HG02678 (cell line): ENCODE data around the gene NPY.
"Not testable (repeated sequence)": the region's sequence is repeated elsewhere in the genome, so short reads cannot be mapped to it uniquely, and the experiment has no call there.

ENCODE experiments used
- ATAC-seq: cut with Tn5 transposase; IDR thresholded peaks from one replicate; pipeline ENCODE4 v1.9.1; 2021; ENCODE audit warnings: mild to moderate bottlenecking, moderate library complexity; ENCODE audit not compliant: unreplicated experiment

The NPY gene

DNA sequence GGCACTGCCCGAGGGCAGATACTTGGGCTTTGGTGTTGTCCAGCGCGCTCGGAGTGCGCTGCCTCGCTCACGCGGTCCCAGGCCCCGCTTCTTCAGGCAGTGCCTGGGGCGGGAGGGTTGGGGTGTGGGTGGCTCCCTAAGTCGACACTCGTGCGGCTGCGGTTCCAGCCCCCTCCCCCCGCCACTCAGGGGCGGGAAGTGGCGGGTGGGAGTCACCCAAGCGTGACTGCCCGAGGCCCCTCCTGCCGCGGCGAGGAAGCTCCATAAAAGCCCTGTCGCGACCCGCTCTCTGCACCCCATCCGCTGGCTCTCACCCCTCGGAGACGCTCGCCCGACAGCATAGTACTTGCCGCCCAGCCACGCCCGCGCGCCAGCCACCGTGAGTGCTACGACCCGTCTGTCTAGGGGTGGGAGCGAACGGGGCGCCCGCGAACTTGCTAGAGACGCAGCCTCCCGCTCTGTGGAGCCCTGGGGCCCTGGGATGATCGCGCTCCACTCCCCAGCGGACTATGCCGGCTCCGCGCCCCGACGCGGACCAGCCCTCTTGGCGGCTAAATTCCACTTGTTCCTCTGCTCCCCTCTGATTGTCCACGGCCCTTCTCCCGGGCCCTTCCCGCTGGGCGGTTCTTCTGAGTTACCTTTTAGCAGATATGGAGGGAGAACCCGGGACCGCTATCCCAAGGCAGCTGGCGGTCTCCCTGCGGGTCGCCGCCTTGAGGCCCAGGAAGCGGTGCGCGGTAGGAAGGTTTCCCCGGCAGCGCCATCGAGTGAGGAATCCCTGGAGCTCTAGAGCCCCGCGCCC lies at the start of gene NPY:
TSS of gene NPY (plus strand) at position 294 of the 802 bp plus-strand sequence. CDS start 1,051 bp downstream, outside the sequence.
- ATAC-seq, result no peak

DNA sequence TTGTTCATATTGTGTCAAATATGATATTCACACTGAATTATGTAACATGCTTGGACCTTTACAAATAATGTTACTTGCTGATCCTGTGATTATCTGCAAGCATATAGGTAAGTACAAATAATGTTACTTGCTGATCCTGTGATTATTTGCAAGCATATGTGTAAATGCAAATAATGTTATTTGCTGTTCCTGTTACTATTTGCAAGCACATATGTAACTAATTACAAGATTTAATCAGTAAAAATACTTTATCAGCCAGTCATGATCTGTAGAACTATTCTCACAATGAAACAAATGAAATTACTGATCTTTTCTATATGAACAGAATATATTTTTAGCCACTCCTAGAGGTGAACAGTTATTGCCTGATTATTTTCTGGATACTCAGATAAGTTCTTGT lies 44.7 kb upstream of the NPY start:
- no peak for ATAC-seq

DNA sequence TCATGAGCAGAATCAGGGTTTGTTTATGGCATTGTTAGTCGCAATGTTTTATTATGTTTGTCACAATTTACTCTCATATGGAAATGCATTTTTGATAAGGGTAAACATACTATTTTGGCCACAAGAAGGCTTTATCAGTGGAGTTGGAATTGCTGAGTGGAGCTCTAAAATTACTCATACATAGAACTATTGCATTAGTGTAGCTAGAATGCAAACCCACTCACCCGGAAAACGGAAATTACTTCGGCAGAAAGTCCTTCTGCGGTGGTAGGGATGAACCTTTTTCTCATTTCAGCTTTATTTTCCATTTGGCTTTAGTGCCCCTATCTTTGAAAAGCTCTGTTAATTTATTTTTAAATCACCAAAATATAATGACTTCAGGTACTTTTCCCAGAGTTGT lies 42.8 kb upstream of the NPY start:
- ATAC-seq, result no peak

DNA sequence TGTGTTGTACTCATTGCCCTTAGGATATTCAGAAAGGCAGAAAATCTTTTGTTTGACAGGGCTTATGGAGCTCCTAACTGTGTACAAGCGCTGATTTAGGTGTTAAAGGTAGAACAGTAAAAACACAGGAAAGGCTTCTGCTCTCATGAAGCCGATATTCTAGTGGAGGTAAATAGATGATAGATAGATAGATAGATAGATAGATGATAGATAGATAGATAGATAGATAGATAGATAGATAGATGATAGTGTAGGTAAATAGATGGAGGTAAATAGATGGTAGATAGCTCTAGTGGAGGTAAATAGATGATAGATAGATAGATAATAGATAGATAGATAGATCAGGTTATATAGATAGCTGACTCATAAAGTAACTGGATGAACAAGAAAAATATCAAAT lies 39.4 kb upstream of the NPY start:
- ATAC-seq, result no peak

DNA sequence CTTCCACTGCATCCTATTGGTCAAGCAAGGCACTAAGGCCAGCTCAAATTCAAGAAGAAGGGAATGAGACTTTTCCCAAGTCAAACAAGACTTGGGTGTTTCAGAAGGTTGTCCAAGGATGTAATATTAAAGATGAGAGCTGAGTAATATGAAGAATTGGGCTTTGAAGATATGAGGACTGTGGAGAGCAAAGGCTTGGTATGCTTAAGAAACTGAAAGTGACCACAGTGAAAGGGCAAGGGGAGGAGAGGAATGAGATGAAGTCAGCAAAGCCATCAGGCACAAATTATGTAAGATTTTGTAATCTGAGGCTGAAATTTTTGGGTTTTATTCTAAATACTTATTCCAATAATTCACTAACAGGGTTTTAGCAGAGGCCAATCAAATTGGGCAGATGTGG lies 38.6 kb upstream of the NPY start:
- ATAC-seq, result peak; percentile 86

DNA sequence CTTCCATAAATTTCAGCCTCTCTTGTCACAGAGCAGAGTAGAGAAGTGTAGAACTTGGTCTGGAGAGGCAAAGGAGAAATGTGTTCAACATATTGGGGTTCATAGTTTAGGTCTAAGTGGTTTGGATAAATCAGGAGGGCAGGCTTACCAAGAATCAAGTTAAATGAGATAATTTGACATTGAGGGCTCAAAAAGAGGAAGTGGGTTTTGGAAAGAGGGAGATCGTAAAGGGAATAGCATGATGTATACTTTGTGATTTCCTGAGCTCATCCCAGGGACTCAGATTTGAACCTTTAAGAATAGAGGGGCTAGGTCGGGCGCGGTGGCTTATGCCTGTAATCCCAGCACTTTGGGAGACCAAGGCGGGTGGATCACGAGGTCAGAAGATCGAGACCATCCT lies 34.7 kb upstream of the NPY start:
- no peak for ATAC-seq

DNA sequence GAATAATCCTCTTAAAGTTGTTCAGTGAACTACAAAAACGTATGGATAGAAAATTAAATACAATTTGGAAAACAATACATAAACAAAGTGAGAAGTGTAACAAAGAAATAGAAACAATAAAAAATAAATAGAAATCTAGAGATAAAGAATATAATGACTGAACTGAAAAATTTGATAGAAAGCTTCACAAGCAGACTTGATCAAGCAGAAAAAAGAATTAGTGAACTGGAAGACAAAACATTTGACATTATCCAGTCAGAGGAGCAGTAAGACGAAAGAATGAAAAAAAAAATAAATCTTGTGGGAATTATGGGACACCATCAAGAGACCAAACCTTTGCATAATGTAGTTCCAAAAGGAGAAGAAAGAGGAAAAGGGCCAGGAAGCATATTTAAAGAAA lies 32.4 kb upstream of the NPY start:
- ATAC-seq, result no peak

DNA sequence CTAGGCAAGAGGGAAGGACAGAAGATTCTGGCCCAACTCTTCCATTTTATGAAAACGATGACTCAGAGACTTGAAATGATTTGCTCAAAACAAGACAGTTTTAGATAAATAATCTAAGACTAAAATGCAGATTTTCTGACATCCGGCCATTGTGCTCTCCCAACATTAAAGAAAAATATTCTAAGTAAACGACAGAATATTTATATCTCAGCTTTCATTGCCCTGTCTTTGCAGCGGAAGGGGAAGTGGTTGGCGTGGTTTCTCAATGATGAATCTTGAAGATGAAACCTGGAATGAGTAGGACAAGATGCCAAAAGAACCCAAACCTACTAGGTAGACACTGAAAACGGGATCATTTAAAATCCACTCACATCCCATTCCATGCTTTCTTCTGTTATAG lies 28.9 kb upstream of the NPY start:
- ATAC-seq, result no peak

DNA sequence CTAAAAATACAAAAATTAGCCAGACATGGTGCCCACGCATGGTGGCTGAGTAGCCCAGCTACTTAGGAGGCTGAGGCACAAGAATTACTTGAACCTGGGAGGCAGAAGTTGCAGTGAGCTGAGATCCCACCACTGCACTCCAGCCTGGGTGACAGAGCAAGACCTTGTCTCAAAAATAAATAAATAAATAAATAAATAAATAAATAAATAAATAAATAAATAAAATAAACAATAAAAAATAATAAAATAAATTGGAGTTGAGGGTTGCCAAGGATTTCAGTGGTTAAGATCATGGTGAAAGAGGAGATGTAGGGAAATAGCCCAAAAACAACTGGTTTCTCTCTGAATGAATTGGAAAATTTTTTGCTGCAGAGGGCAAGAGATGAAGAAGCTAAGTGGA lies 25.7 kb upstream of the NPY start:
- ATAC-seq, result not testable (repeated sequence)

DNA sequence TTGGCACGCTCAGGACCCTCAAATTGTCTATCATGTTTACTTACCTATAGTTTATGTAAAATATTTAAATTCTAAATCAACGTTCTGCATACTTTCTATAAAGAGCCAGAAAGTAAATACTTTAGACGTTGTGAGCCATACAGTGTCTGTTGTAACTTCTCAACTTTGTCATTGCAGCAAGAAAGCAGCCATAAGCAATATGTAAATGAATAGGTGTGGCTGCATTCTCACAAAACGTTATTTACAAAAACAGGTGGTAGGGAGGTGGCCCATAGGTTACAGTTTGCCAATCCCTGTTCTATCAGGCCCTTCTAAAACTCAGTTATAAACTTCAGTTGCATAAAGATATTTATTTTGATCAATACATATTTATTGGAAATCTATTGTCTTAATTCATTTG lies 12.1 kb upstream of the NPY start:
- no peak for ATAC-seq

DNA sequence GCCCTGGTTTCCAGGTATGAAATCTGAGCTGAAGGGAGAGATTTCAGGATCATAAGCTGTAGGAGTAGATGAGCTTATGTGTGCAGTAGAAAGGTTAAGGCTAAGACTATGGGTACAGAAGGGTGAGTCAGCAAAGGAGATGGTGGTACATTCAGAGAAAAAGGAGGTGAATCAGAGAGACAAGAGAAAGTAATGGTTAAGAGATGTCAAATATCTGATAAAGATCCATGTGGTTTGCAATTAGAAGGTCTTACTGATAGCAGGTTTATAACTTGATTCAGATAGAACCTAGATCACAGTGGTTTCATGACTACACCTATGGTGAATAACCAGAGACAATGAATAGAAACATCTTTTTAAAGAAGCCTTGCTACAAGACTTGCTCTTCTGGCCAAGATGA lies 4.5 kb upstream of the NPY start:
- no peak for ATAC-seq

DNA sequence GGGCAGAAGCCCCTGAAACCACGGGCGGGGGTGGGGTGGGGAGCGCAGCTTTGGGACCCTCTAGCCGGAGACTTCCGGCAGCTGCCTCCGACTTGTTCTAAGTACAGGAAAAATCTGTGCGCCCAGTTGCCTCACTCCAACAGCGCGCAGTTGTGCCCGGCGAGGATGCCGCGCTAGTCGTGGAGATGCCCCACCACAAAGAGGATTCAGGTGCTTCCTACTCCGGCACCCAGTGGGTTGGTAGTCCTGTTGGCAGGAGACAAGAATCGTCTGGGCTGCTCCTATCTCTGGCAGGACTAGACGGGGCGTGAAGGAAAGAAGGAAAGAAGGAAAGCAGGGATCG lies 465 bp upstream of the NPY start:
- no peak for ATAC-seq

DNA sequence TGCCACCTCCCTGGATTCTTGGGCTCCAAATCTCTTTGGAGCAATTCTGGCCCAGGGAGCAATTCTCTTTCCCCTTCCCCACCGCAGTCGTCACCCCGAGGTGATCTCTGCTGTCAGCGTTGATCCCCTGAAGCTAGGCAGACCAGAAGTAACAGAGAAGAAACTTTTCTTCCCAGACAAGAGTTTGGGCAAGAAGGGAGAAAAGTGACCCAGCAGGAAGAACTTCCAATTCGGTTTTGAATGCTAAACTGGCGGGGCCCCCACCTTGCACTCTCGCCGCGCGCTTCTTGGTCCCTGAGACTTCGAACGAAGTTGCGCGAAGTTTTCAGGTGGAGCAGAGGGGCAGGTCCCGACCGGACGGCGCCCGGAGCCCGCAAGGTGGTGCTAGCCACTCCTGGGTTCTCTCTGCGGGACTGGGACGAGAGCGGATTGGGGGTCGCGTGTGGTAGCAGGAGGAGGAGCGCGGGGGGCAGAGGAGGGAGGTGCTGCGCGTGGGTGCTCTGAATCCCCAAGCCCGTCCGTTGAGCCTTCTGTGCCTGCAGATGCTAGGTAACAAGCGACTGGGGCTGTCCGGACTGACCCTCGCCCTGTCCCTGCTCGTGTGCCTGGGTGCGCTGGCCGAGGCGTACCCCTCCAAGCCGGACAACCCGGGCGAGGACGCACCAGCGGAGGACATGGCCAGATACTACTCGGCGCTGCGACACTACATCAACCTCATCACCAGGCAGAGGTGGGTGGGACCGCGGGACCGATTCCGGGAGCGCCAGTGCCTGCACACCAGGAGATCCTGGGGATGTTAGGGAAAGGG lies 913 bp downstream of the NPY start:
- no peak for ATAC-seq

DNA sequence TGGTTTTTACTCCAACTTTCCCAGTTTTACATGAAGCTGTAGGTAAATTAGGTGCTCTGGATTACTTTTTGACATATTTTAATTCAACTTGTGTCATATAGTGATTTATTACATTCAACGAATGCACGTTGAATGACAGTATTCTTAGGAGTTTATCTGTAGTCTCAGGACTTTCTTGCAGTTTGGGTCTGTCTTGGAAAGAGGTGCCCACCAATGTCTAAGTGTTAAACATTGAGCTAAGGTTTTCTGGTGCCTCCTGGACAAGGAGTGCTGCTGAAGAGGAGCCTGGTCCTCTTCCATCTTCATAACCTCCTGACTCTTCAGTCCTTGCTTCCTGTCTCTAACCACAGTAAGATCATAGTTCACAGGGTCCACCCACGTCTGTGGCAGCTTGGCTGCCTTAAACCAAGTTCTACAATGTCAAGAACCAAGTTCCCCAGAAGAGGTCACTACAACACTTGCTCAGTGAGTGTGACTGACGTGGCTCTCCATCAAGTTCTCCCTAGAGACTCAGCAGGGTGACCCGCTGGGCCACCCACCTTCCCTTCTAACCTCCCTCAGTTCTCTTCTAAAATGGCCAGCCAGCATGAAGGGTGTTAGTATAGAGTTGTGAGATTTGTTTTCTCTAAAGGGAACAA lies 6.1 kb downstream of the NPY start:
- ATAC-seq, result peak; percentile 100

DNA sequence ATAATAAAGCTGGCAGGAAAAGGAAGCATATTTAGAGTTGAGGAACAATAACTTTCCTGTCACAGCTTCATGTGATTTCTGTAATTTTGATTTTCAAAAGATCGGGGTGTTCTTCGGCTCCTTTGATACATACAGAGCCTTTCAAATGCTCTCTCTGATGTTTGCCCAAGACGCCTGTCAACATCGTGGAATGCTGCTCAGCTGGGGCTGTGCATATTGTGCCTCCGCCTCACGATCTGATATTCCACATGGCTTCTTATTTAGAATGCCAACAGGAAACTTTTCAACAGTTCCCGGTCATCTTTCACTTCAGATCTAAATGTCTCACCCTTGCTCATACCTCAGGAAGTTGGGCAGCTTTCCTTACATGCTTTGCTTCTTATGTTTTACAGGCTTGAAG lies 7.3 kb downstream of the NPY start:
- no peak for ATAC-seq

DNA sequence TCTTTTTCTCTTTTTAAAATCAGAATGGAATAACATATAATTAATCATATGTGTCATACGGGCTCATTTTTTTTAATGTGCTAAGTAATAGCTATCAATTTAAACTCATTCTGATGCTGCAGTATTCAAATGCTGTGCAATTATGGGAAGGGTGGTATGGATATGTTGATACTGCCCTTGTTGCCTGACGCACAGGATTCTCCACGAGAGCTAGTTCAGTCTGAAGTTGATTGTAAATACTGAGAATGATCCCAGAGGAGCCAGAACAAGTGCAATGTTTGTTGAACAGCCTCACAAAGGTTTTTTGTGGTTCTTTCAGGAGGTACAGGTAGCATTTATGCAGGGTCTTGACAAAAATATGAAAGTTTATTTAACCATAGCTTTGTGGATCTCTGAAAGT lies 13.4 kb downstream of the NPY start:
- no peak for ATAC-seq

DNA sequence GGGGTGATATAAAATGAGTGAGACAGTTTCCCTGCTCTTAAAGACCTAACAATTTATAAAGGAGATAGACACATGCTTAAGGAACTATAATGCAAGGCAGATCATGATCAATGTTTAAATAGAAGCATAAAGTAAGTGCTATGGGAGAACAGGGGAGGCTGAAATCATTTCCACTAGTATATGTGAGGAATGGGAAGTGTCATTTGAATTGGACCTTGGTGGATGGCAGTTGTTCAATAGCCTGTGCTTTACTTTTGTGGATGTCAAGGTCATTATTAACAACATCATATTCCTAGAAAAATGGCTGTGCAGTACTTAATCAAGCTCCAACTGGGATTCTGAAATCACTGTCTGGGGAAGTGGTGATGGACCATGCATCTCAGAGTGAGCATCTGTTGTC lies 14.7 kb downstream of the NPY start:
- no peak for ATAC-seq

DNA sequence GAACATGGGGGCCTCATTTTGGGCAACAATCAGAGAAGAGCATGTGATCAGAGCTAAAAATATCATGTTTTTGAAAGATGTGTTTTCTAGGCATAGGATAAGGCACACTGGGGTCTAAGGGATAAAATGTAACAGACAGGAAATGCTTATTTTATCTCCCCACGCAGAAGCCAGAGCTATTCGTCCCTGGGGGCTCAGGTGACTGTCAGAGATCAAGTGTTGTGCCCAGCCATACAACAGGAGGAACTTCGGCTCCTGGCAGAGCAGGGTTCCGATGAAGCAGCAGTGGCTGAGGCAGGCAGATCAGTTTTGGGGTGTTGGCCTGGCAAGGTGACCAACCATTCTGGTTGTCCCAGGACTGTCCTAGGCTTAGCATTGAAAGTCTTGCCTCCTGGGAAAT lies 15.2 kb downstream of the NPY start:
- no peak for ATAC-seq

DNA sequence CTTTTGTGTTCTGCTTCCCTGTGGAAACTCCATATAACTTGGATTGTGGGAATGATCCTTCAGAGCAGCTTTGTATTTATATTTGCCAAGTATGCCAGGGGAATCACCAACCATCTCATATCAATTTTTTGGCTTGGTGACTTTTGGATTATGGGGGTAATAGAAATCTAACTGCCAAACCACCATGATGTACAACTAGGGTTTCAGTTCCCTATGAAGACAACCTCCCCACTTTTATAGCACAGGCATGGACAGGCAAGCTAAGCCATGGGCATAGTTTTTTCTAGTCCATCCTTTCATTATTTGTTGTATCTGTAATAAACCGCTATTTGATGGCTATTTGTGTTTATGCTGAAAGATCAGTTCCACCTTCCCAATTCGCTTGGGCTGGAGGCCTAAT lies 17.7 kb downstream of the NPY start:
- no peak for ATAC-seq

DNA sequence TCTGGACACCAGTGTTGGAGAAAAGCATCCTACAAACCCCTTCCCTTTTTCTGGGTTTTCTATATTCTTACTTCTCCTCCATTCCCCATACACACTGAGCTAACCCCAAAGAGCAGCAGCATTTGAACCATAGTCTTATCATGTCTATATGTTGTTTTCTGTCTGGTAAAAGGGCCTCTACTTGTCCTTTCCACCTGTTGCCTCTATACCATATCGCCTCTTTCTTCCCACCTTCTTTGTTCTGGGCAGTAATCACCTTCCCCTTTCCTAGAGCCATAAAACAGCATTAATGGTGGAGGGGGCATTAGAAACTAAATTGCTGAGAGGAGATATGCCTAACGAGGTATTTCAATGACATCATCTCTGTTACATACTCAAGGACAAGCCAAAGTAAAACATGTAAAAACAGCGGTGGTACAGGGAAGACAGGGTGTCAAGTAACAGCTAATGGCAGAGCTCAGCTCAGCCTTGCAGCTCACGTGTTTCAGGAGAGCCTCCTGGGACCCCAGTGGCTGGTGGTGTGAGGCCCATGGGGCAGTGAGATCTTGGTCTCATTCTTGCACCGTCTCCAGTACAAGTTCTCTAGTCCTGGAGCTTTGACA lies 20.6 kb downstream of the NPY start:
- no peak for ATAC-seq

DNA sequence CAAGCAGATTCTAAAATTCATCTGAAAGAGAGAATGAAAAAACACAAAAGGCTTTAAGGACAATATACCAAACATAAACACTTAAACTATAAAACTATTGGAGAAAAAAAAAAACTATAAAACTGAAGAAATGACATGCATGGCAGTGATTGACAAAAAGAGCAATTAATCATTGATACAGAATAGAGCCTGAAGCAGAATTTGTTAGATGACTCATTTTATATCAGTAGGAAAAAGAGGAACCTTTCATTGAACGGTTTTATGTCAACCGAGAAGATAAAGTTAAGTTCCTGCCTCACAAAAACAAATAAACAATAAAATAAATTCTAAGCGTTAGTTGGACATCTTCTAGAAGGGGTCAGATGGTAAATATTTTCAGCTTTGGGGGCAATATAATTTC lies 23.3 kb downstream of the NPY start:
- no peak for ATAC-seq

DNA sequence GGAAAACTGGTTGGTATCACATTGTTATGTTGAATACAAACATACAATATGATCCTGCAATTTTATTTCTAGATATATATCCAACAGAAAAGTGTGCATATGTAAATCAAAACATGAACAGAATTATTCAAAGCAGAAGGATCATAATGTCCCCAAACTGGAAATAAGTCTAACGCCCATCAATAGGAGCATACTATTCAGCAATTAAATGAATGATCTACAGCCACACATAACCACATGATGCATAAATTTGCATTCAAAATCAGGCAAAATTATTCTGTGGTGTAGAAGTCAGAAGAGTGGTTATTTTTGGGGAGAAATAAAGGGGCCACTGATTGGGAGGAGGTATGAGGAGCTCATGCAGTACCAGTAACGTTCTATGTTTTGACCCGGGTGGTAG lies 28.6 kb downstream of the NPY start:
- ATAC-seq, result no peak
